Measurements from ENCODE around the gene GRIA4.
"Not testable (repeated sequence)": the region's sequence is repeated elsewhere in the genome, so short reads cannot be mapped to it uniquely, and the experiment has no call there.

The GRIA4 gene

GRCh38 chr11:105862736-105863367 lies 253.0 kb downstream of the GRIA4 start:
- peak; percentile 58 to 80 (median 79) for DNase-seq

GRCh38 chr11:105863523-105863922 lies 253.7 kb downstream of the GRIA4 start:
- no peak for DNase-seq

DNA sequence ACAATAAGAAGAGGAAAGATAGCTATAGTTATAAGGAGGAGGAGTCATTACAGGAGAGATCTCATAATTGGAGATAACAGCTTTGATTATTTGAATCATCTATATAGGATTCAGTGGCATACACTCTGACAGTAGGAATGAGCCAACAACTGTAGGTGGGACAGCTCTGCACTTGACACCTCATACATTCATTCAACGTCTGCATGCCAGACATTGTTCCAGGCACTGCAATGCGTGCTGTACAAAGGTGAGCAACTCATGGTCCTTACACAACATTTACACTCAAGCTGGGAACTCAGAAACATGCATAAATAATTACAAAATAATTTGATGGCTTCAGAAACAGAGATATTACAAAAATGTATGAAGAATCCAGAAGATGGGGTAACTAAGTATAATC lies 257.9 kb downstream of the GRIA4 start:
- no peak for DNase-seq

DNA sequence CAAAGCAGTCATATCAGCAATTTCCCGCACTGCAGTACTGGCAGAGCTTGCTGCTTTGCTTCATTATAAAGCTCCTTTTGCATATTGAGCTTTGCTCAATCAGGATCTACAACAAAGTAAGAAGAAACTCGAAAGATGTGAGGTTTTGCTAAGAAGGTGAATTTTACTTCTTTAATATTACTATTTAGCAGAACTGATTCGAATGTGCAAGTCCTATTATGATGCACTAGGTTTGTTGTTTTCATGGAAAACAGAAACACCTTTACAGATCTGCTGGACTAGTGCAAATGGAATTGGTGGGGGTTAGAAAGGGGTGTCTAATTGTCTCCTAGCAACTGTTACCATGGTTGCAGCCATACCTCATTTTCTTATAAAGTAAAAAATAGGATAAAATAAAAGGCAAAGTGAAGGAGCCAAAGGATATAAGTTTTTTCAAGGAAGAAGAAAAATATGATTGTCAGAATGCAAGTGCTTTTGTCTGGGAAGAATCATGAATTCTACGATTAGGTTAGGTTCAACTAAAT lies 259.0 kb downstream of the GRIA4 start:
- no peak for DNase-seq

GRCh38 chr11:105870516-105871113 lies 260.7 kb downstream of the GRIA4 start:
- DNase-seq: no peak

DNA sequence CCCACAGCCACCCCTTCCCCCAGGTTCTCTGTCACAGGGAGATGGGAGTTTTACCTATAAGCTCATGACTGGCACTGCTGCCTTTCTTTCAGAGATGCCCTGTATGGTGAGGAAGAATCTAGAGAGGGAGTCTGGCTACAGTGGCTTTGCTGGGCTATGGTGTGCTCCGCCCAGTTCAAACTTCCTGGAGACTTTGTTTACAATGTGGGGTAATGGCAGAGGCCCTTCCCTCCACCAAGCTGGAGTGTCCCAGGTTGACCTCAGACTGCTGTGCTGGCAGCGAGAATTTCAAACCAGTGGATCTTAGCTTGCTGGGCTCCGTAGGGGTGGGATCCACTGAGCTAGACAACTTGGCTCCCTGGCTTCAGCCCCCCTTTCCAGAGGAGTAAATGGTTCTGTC lies 268.6 kb downstream of the GRIA4 start:
- no peak for DNase-seq

GRCh38 chr11:105878927-105879326 lies 269.1 kb downstream of the GRIA4 start:
- not testable (repeated sequence) for DNase-seq

DNA sequence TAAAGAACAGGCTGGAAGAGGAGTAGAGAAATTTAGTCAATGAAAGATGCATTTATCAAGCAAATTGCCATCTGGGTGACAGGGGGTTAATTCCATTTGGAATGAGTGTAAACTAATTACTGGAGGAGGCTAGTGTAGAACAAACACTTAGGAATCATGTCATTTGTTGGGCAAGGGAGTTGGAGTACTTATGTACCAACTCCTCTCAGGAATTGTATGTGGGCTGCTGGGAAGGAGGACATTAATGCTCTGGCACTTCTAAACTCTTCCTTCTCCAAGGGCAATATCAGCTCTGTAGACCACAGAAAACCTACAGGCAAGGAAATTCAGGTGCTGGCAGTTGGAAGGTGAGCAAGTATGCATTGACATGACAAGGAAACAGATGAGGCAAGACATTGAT lies 271.2 kb downstream of the GRIA4 start:
- DNase-seq: no peak

- no peak for DNase-seq
These were observed 274.6 kb downstream of the GRIA4 start for GRCh38 chr11:105884436-105884835.

DNA sequence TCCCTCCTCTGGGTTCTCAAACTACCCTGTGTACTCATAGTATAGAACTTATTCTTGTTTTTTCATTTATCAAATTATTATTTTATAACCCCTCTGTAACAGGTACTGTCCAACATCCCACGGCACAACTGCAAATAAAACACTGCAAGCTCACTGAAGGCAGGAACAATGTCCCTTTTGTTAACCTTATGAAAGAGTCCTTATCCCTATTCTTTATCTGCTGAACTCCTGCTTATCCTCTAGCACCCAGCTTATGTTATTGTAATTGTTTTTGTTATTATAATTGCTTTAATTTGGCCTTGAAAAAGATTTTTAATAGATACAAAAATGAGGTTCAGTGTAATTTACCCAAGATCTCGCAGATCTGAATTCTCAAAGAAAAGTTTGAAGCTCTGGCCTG lies 281.8 kb downstream of the GRIA4 start:
- no peak for DNase-seq

GRCh38 chr11:105897161-105897560 lies 287.3 kb downstream of the GRIA4 start:
- DNase-seq: no peak

- DNase-seq: no peak
These were observed 289.9 kb downstream of the GRIA4 start for GRCh38 chr11:105899772-105900171.

- no peak for DNase-seq
These were observed 290.7 kb downstream of the GRIA4 start for GRCh38 chr11:105900515-105901035.

- DNase-seq: no peak
These were observed 293.2 kb downstream of the GRIA4 start for GRCh38 chr11:105903113-105903512.

DNA sequence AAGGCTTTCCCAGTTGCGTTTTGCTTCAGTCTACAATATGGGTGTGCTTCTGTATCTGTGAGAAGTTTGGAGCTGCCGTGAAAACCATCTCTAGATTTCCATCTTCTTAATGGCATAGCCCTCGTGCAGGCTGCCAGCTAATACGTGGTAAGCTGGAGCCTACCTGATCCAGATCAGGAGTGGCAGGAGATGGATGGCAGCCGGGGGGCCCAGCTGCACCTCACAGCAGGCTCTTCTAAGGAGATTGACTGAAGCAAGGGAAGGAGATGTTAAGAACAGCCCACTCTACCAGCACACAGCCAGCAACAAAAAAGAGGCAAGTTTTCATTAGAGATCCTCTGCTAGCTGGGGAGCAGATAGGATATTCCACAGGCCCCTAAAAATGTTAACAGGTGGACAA lies 296.6 kb downstream of the GRIA4 start:
- DNase-seq: no peak

DNA sequence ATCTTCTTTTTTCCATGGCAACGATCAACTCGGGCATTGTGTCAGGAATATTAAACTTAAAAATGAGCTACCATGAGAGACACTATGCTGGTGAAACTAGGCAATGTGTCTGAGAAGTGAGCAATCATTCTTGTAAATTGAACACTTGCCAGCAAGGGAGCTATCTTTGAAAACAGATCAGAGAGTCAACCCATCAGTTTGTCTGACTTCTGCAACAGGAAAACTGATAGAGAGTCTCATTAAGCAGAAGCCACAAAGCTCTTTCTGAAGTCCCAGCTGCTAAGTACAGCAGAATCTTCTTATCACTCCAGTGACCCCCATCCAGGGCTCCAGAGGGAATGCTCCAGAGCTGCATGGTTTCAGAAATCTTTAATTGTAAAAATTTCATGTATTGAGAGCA lies 297.4 kb downstream of the GRIA4 start:
- DNase-seq: no peak

- no peak for DNase-seq
These were observed 300.3 kb downstream of the GRIA4 start for GRCh38 chr11:105910095-105910715.

DNA sequence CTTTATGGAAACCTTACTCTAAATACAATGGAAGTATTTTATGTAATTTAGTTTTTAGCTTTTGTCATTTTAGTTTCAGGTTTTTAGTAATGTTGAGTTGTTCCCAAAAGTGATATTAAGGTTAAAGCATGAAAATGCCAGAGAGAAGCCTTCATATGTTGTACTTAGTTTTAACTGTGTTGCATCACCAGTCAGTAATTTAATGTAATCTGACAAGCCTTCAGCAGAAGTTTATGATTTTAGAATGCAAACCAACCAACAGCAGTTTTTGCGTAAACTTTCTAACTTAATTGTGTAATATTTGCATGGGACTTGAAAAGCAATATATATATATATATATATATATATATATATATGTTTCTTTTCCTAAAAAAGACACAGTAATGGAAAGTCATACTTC lies 301.6 kb downstream of the GRIA4 start:
- no peak for DNase-seq

GRCh38 chr11:105912666-105913065 lies 302.8 kb downstream of the GRIA4 start:
- no peak for DNase-seq

- DNase-seq: no peak
These were observed 305.1 kb downstream of the GRIA4 start for GRCh38 chr11:105915021-105915420.

- no peak for DNase-seq
These were observed 308.2 kb downstream of the GRIA4 start for GRCh38 chr11:105918039-105918438.

GRCh38 chr11:105918600-105918999 lies 308.7 kb downstream of the GRIA4 start:
- no peak for DNase-seq

- DNase-seq: no peak
These were observed 313.4 kb downstream of the GRIA4 start for GRCh38 chr11:105923252-105923651.

DNA sequence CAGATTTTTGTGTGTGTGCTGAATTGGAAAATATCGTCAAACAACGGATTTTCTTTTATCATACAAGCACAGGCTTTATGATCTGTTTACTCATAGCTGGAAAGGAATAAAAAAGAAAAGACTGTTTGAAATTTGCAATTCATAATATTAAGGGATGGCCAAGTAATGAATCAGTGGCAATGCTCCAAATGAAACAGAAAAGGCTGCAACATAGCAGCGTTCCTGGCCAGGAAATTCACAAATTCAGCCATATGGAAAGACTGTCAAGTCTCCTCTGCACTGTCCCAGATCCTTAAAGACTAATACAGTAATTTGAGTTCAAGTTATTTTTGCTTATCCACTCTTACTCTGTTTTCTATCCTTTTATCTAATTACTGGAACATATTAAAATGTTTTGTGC lies 313.9 kb downstream of the GRIA4 start:
- DNase-seq: no peak

Data from suppressor macrophage treated with lipopolysaccharide for 1 hour (primary cell).